HEK293 (cell line): Measurements from ENCODE around the gene CPN1.
A peak's percentile ranks its signal among the peaks of the same experiment; 100 is the strongest.

Source experiments
- CTCF ChIA-PET: fragments of 350-600 bp; formaldehyde crosslinking; extraction: SDS; loops from one replicate; lab custom pipeline; 2021; ENCODE audit warnings: antibody characterized with exemption; lab: Yijun Ruan, JAX
- POLR2A ChIA-PET: fragments of 300-600 bp; formaldehyde crosslinking; extraction: SDS; loops from one replicate; lab custom pipeline; 2020; ENCODE audit warnings: antibody characterized with exemption, inconsistent platforms; lab: Yijun Ruan, JAX
- H3K27ac ChIP-seq: fragments of 200-500 bp; sonication (Bioruptor generic); 2 replicates; pipeline ENCODE4 v1.5.1; 2014; ENCODE audit warnings: low read depth, low read length, control low read depth, inconsistent platforms; ENCODE audit errors: extremely low read depth
- H3K36me3 ChIP-seq, 2 experiments: fragments of 200-500 bp in 1 of 2; sonication (Bioruptor generic) in 1 of 2; 1 replicate in 1 of 2; 2 replicates in 1 of 2; pipeline ENCODE4 v1.5.1; 2014 to 2017; ENCODE audit warnings: inconsistent platforms in 2 of 2, low read length in 2 of 2; ENCODE audit not compliant: control insufficient read depth in 2 of 2, insufficient read depth in 1 of 2
- H3K4me1 ChIP-seq: fragments of 200-500 bp; sonication (Bioruptor generic); 2 replicates; pipeline ENCODE4 v1.5.1; 2014; ENCODE audit warnings: mild to moderate bottlenecking, low read length, inconsistent platforms; ENCODE audit not compliant: control insufficient read depth, insufficient read depth
- H3K4me3 ChIP-seq: 2 replicates; pipeline ENCODE4 v1.5.1; 2011; ENCODE audit warnings: low read depth, mild to moderate bottlenecking, control low read depth, low read length, moderate library complexity
- H3K9me3 ChIP-seq: fragments of 200-500 bp; sonication (Bioruptor generic); 2 replicates; pipeline ENCODE4 v1.5.1; 2014; ENCODE audit warnings: low read depth, low read length, inconsistent platforms; ENCODE audit not compliant: control insufficient read depth, insufficient read depth
- EGR2 ChIP-seq: fragments of 450-650 bp; formaldehyde crosslinking; IDR thresholded peaks from 2 replicates; pipeline ENCODE4 v1.5.1; 2016; ENCODE audit warnings: low read depth, missing biosample characterization, missing genetic modification characterization
- HOXA7 ChIP-seq: sonication (generic); formaldehyde crosslinking; IDR thresholded peaks from 2 replicates; pipeline ENCODE4 v1.8.1; 2022; ENCODE audit warnings: missing genetic modification reagents, borderline replicate concordance
- PRDM10 ChIP-seq: fragments of 450-650 bp; formaldehyde crosslinking; IDR thresholded peaks from 2 replicates; pipeline ENCODE4 v1.5.1; 2016; ENCODE audit warnings: missing biosample characterization, missing genetic modification characterization
- PRDM2 ChIP-seq: fragments of 450-650 bp; formaldehyde crosslinking; IDR thresholded peaks from 2 replicates; pipeline ENCODE4 v1.5.1; 2016; ENCODE audit warnings: missing biosample characterization, missing genetic modification characterization, borderline replicate concordance
- ZBTB17 ChIP-seq: fragments of 450-650 bp; formaldehyde crosslinking; IDR thresholded peaks from 2 replicates; pipeline ENCODE4 v1.5.1; 2016; ENCODE audit warnings: missing biosample characterization, missing genetic modification characterization
- ZBTB20 ChIP-seq: fragments of 450-650 bp; formaldehyde crosslinking; IDR thresholded peaks from 2 replicates; pipeline ENCODE4 v1.5.1; 2016; ENCODE audit warnings: missing biosample characterization, missing genetic modification characterization
- ZBTB6 ChIP-seq: fragments of 450-650 bp; formaldehyde crosslinking; IDR thresholded peaks from 2 replicates; pipeline ENCODE4 v1.5.1; 2017; ENCODE audit warnings: missing biosample characterization, missing genetic modification characterization
- ZFHX2 ChIP-seq: fragments of 450-650 bp; formaldehyde crosslinking; conservative IDR thresholded peaks from 2 replicates; pipeline ENCODE4 v1.5.1; 2016; ENCODE audit warnings: missing biosample characterization, missing genetic modification characterization
- ZIC2 ChIP-seq: fragments of 450-650 bp; formaldehyde crosslinking; IDR thresholded peaks from 2 replicates; pipeline ENCODE4 v1.5.1; 2016; ENCODE audit warnings: missing biosample characterization, missing genetic modification characterization
- ZNF302 ChIP-seq: fragments of 450-650 bp; formaldehyde crosslinking; IDR thresholded peaks from 2 replicates; pipeline ENCODE4 v1.5.1; 2016; ENCODE audit warnings: missing biosample characterization, missing genetic modification characterization, low read depth
- ZNF341 ChIP-seq: fragments of 450-650 bp; formaldehyde crosslinking; IDR thresholded peaks from 2 replicates; pipeline ENCODE4; 2016; ENCODE audit warnings: low read depth, missing biosample characterization, missing genetic modification characterization
- ZNF830 ChIP-seq: fragments of 450-650 bp; IDR thresholded peaks from 2 replicates; pipeline ENCODE4 v1.5.0; 2018; ENCODE audit warnings: missing biosample characterization, missing genetic modification characterization, low read depth, mild to moderate bottlenecking, moderate library complexity

CPN1 gene

GRCh38 chr10:100020142-100020885, 61.4 kb downstream of the CPN1 start (continued):
- TF ChIP-seq PRDM10 (tag by site-specific recombination) = 0 out of 2 replicates have a peak, but pooled peaks have one; percentile 29
- no peak for TF ChIP-seq ZIC2 (tag by site-specific recombination)
- 0 out of 2 replicates have a peak, but pooled peaks have one; percentile 19 for TF ChIP-seq ZBTB17 (tag by site-specific recombination)
- peak; percentile 63 for TF ChIP-seq ZFHX2 (tag by site-specific recombination)
- TF ChIP-seq ZBTB6 (tag by site-specific recombination) = no peak
- TF ChIP-seq EGR2 = peak; percentile 85
- TF ChIP-seq ZNF302 (tag by site-specific recombination) = no peak
- peak; percentile 42; the same call in 1 of the 2 replicates for TF ChIP-seq ZNF341 (tag by site-specific recombination)
- TF ChIP-seq PRDM2 (tag by site-specific recombination) = no peak
- peak; percentile 61 for TF ChIP-seq ZBTB20
- TF ChIP-seq ZNF830 = no peak

- TF ChIP-seq HOXA7 (CRISPR knock-in tag) (no peak), ZNF341 (tag by site-specific recombination) (peak; percentile 91)
- CTCF ChIA-PET = interaction anchor here (1.8 to 3.9 kb wide), 2 partner anchors 9 to 26 kb away, joined by 10 to 18 read pairs; partner anchors contain the start of gene DNMBP
- POLR2A ChIA-PET = no interaction called here
- H3K4me1 ChIP-seq = peaks cover 4% of the 10 kb centered on the region; the same call in 1 of the 2 replicates
- H3K36me3 ChIP-seq = no peaks in the 10 kb centered on the region
- H3K27ac ChIP-seq = no peak overlapping the region
- no peaks in the 10 kb centered on the region for H3K9me3 ChIP-seq
- no peak overlapping the region for H3K4me3 ChIP-seq
Observed at GRCh38 chr10:100019787-100020141, 61.9 kb downstream of the CPN1 start.
